ENCODE data around the gene NHLRC4.

DNA sequence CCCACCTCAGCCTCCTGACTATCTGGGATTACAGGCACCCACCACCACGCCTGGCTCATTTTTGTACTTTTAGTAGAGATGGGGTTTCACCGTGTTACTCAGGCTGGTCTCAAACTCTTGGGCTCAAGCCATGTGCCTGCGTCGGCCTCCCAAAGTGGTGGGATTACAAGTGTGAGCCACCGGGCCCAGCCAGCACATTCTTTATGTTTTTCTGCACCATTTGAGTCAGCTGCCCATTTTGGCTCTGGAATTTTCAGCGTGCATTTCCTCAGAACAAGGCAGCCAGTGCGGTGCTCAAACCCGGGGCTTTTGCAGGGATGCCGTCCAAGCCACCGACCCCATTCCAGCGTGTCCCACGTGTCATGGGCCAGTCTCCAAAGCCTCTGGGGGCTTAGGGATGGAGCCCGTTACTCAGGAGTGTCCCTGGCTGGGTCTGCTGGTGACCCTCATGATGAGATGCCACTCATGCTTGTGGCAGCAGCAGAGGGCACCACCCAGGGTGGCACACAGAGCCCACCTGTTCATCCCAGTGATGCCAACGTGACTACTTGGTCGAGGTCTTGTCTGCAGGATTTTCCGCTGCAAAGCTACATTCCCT, 19.3 kb downstream of the NHLRC4 start:
- TF ChIP-seq, protein P1, sequence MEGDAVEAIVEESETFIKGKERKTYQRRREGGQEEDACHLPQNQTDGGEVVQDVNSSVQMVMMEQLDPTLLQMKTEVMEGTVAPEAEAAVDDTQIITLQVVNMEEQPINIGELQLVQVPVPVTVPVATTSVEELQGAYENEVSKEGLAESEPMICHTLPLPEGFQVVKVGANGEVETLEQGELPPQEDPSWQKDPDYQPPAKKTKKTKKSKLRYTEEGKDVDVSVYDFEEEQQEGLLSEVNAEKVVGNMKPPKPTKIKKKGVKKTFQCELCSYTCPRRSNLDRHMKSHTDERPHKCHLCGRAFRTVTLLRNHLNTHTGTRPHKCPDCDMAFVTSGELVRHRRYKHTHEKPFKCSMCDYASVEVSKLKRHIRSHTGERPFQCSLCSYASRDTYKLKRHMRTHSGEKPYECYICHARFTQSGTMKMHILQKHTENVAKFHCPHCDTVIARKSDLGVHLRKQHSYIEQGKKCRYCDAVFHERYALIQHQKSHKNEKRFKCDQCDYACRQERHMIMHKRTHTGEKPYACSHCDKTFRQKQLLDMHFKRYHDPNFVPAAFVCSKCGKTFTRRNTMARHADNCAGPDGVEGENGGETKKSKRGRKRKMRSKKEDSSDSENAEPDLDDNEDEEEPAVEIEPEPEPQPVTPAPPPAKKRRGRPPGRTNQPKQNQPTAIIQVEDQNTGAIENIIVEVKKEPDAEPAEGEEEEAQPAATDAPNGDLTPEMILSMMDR (IDR thresholded peaks at IDR 0.05; ENCODE audit: low read depth, low read length, poor library complexity, severe bottlenecking): no peak
- no peak for TF ChIP-seq EZH2phosphoT487 (IDR thresholded peaks at IDR 0.05; ENCODE audit: borderline replicate concordance, low read length)
